Measurements from ENCODE around the gene KY. TPM values are rescaled to one million over a fixed set of nuclear protein-coding genes. Genes with fewer than 3 reads are reported as not detected.

Gene KY
- total and polyA plus RNA-seq, 4 donors = 0.05 to 0.08 TPM; not detected in 2

- no peaks in the 10 kb centered on the region for H3K27me3 ChIP-seq (ENCODE audit: control insufficient read depth in 4 of 4, insufficient read depth in 4 of 4, low read length in 3 of 4)
- no peaks in the 10 kb centered on the region for H3K36me3 ChIP-seq (ENCODE audit: control insufficient read depth in 4 of 4, insufficient read depth in 3 of 4, low read depth in 1 of 4, low read length in 3 of 4)
- no peak overlapping the region for H3K9ac ChIP-seq (ENCODE audit: low read depth in 1 of 2, low read length in 2 of 2)
- no peak for DNase-seq (ENCODE audit: low spot score)
- no peak overlapping the region for H3K4me3 ChIP-seq (ENCODE audit: low read depth in 1 of 3, low read length in 3 of 3)
- no peak for TF ChIP-seq ATF3 (IDR thresholded peaks at IDR 0.05)
- no peak for TF ChIP-seq ZBTB33 (IDR thresholded peaks at IDR 0.05)
- TF ChIP-seq JUND (IDR thresholded peaks at IDR 0.05) = no peak
- TF ChIP-seq FOXA2 (IDR thresholded peaks at IDR 0.05) = no peak
- no peak for TF ChIP-seq RXRA (IDR thresholded peaks at IDR 0.05)
- no peak for TF ChIP-seq SP1 (IDR thresholded peaks at IDR 0.05)
- TF ChIP-seq RAD21 (IDR thresholded peaks at IDR 0.05) = no peak
- no peak for TF ChIP-seq REST (IDR thresholded peaks at IDR 0.05)
- TF ChIP-seq TAF1 (conservative IDR thresholded peaks at IDR 0.05) = no peak
- no peak for TF ChIP-seq NR2F2 (IDR thresholded peaks at IDR 0.05)
- no peak for TF ChIP-seq FOXA1 (IDR thresholded peaks at IDR 0.05)
- no peak for TF ChIP-seq HNF4A (conservative IDR thresholded peaks at IDR 0.05)
- no peak for TF ChIP-seq CTCF (IDR thresholded peaks at IDR 0.05; ENCODE audit: low read depth, low read length, missing input control)
- TF ChIP-seq EGR1 (IDR thresholded peaks at IDR 0.05; ENCODE audit: low read depth in 2 of 2) = no peak
- H3K9me3 ChIP-seq (ENCODE audit: control insufficient read depth in 4 of 4, low read length in 3 of 4) = peaks cover 7 to 30% (median 16%) of the 10 kb centered on the region in 4 donors
- 85% methylated on average over 5 of the region's 5 CpGs for WGBS
- no peaks in the 10 kb centered on the region for H3K4me1 ChIP-seq (ENCODE audit: control insufficient read depth in 4 of 4, insufficient read depth in 4 of 4, low read length in 3 of 4)
- no peak overlapping the region for H3K27ac ChIP-seq (ENCODE audit: low read depth in 1 of 2, low read length in 2 of 2)
Measured at GRCh38 chr3:134672571-134672970, 21.7 kb upstream of the KY start.

- no peaks in the 10 kb centered on the region for H3K4me1 ChIP-seq (ENCODE audit: control insufficient read depth in 4 of 4, insufficient read depth in 4 of 4, low read length in 3 of 4)
- 60% methylated on average over 3 of the region's 3 CpGs for WGBS
- TF ChIP-seq RAD21 (IDR thresholded peaks at IDR 0.05) = no peak
- no peak for TF ChIP-seq YY1 (IDR thresholded peaks at IDR 0.05)
- TF ChIP-seq MAX (IDR thresholded peaks at IDR 0.05) = no peak
- no peak for TF ChIP-seq GABPA (IDR thresholded peaks at IDR 0.05 in 1 of 2, conservative IDR thresholded peaks at IDR 0.05 in 1 of 2)
- no peak for TF ChIP-seq NR2F2 (IDR thresholded peaks at IDR 0.05)
- TF ChIP-seq SP1 (IDR thresholded peaks at IDR 0.05) = no peak
- no peak for TF ChIP-seq TAF1 (conservative IDR thresholded peaks at IDR 0.05)
- TF ChIP-seq FOXA2 (IDR thresholded peaks at IDR 0.05) = no peak
- TF ChIP-seq HNF4G (IDR thresholded peaks at IDR 0.05) = no peak
- no peak for TF ChIP-seq EGR1 (IDR thresholded peaks at IDR 0.05; ENCODE audit: low read depth in 2 of 2)
- TF ChIP-seq ATF3 (IDR thresholded peaks at IDR 0.05) = no peak
- TF ChIP-seq ZBTB33 (IDR thresholded peaks at IDR 0.05) = no peak
- TF ChIP-seq JUND (IDR thresholded peaks at IDR 0.05) = no peak
- no peak for TF ChIP-seq RXRA (IDR thresholded peaks at IDR 0.05)
- TF ChIP-seq REST (IDR thresholded peaks at IDR 0.05) = no peak
Measured at GRCh38 chr3:134667956-134668355, 17.1 kb upstream of the KY start.

More at GRCh38 chr3:134667956-134668355, 17.1 kb upstream of the KY start:
- H3K27me3 ChIP-seq (ENCODE audit: control insufficient read depth in 4 of 4, insufficient read depth in 4 of 4, low read length in 3 of 4) = no peaks in the 10 kb centered on the region
- no peak for DNase-seq (ENCODE audit: low spot score)
- no peak overlapping the region for H3K4me3 ChIP-seq (ENCODE audit: low read depth in 1 of 3, low read length in 3 of 3)
- H3K27ac ChIP-seq (ENCODE audit: low read depth in 1 of 2, low read length in 2 of 2) = no peak overlapping the region
- H3K9me3 ChIP-seq (ENCODE audit: control insufficient read depth in 4 of 4, low read length in 3 of 4) = peaks cover 0 to under 1% (median 0%) of the 10 kb centered on the region in 4 donors
- H3K36me3 ChIP-seq (ENCODE audit: control insufficient read depth in 4 of 4, insufficient read depth in 3 of 4, low read depth in 1 of 4, low read length in 3 of 4) = no peaks in the 10 kb centered on the region
- H3K9ac ChIP-seq (ENCODE audit: low read depth in 1 of 2, low read length in 2 of 2) = no peak overlapping the region

All from liver (tissue), 9 donors.